ENCODE results near the gene ZBTB18.
A peak's percentile ranks its signal among the peaks of the same experiment; 100 is the strongest.

Gene ZBTB18

GRCh38 chr1:244064621-244065020, 13.5 kb downstream of the ZBTB18 start:
- DNase-seq (ENCODE audit: low read depth in 1 of 2, low spot score in 1 of 2): no peak
- TF ChIP-seq CTCF (IDR thresholded peaks at IDR 0.05; ENCODE audit: insufficient read depth, low read length) (no peak), REST (IDR thresholded peaks at IDR 0.05; ENCODE audit: insufficient replicate concordance, low read depth) (no peak), POLR2AphosphoS5 (IDR thresholded peaks at IDR 0.05; ENCODE audit: low read depth) (no peak), SPI1 (IDR thresholded peaks at IDR 0.05; ENCODE audit: borderline replicate concordance, low read depth) (no peak), GABPA (IDR thresholded peaks at IDR 0.05; ENCODE audit: low read depth) (no peak)
- no peak overlapping the region for H3K4me3 ChIP-seq (replicated peaks; ENCODE audit: insufficient read depth, low read length)
- no peaks in the 10 kb centered on the region for H3K27me3 ChIP-seq (ENCODE audit: insufficient read depth, poor library complexity, severe bottlenecking)
- H3K27ac ChIP-seq (replicated peaks): no peak overlapping the region

GRCh38 chr1:244065063-244065793, 14.1 kb downstream of the ZBTB18 start:
- no peak overlapping the region for H3K4me3 ChIP-seq (replicated peaks; ENCODE audit: insufficient read depth, low read length)
- H3K27me3 ChIP-seq (ENCODE audit: insufficient read depth, poor library complexity, severe bottlenecking): no peaks in the 10 kb centered on the region
- H3K27ac ChIP-seq (replicated peaks): no peak overlapping the region
- no peak for DNase-seq (ENCODE audit: low read depth in 1 of 2, low spot score in 1 of 2)
- TF ChIP-seq REST (IDR thresholded peaks at IDR 0.05; ENCODE audit: insufficient replicate concordance, low read depth) (no peak), SPI1 (IDR thresholded peaks at IDR 0.05; ENCODE audit: borderline replicate concordance, low read depth) (no peak), GABPA (IDR thresholded peaks at IDR 0.05; ENCODE audit: low read depth) (no peak), CTCF (IDR thresholded peaks at IDR 0.05; ENCODE audit: insufficient read depth, low read length) (no peak), POLR2AphosphoS5 (IDR thresholded peaks at IDR 0.05; ENCODE audit: low read depth) (no peak)

- Histone ChIP-seq H3K27me3 (ENCODE audit: insufficient read depth, poor library complexity, severe bottlenecking) (no peaks in the 10 kb centered on the region), H3K27ac (replicated peaks) (no peak overlapping the region), H3K4me3 (replicated peaks; ENCODE audit: insufficient read depth, low read length) (no peak overlapping the region)
- TF ChIP-seq SPI1 (IDR thresholded peaks at IDR 0.05; ENCODE audit: borderline replicate concordance, low read depth) (peak; percentile 50; the same call in 1 of the 2 replicates), GABPA (IDR thresholded peaks at IDR 0.05; ENCODE audit: low read depth) (no peak), REST (IDR thresholded peaks at IDR 0.05; ENCODE audit: insufficient replicate concordance, low read depth) (no peak)
- DNase-seq (ENCODE audit: low read depth in 1 of 2, low spot score in 1 of 2): no peak
These were observed 14.9 kb downstream of the ZBTB18 start for GRCh38 chr1:244065960-244066388.
